ENCODE measurements around the gene FBXL20.
"Not testable (repeated sequence)": the region's sequence is repeated elsewhere in the genome, so short reads cannot be mapped to it uniquely, and the experiment has no call there.

Gene FBXL20

DNA sequence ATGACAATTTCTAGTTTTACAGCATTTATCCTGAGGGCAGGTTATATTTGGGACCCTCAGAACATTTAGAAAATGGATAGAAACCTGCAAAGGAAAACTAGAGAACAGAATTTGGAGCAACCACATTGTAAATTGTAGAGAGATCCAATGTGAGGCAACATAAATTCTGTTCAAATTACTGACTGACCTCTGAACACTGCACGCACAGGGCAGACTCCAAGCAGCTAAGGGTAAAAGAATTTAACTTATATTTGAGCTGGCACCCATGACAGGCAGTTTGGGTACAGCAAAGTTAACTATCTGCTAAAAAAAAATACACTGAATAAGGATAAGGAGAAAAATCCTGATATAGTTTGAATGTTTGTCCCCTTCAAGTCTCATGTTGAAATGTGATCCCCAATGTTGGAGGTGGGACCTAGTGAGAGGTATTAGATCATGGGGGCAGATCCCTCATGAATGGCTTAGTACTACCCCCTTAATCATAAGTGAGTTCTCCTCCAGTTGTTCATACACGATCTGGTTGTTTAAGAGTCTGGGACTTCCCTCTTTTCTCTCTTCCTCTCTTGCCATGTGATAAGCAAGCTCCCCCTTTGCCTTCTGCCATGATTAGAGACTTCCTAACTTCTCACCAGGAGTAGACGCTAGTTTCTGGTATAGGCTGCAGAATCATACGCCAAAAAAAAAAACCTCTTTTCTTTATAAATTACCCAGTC is 75.7 kb downstream of the FBXL20 start:
- no peak for DNase-seq

DNA sequence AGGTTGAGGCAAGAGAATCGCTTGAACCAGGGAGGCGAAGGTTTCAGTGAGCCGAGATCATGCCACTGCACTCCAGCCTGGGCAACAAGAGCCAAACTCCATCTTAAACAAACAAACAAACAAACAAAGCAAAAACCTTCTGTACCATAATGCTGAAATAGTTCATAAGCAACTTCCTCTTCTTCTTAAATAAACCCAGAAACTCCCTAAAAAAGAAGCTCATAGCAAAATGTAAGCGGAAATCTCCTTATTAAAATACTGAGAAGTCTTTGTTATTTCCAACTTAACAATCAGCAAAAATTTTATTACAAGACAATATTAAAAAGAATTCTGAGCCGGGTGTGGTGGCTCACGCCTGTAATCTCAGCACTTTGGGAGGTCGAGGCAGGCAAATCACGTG is 82.8 kb downstream of the FBXL20 start:
- DNase-seq = no peak

GRCh38 chr17:39306509-39307212 is 94.8 kb downstream of the FBXL20 start:
- DNase-seq = no peak

DNA sequence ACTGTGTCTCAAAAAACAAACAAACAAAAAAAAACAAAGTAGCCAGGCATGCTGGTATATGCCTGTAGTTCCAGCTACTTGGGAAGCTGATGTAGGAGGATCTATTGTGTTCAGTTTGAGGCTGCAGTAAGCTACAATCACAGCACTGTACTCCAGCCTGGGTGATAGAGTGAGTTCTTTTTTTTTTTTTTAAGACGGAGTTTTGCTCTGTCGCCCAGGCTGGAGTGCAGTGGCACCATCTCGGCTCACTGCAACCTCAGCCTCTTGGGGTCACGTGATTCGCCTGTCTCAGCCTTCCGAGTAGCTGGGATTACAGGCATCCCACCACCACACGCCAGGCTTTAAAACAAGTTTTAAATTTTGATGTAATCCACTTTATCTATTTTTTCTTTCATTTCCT is 95.4 kb downstream of the FBXL20 start:
- no peak for DNase-seq

DNA sequence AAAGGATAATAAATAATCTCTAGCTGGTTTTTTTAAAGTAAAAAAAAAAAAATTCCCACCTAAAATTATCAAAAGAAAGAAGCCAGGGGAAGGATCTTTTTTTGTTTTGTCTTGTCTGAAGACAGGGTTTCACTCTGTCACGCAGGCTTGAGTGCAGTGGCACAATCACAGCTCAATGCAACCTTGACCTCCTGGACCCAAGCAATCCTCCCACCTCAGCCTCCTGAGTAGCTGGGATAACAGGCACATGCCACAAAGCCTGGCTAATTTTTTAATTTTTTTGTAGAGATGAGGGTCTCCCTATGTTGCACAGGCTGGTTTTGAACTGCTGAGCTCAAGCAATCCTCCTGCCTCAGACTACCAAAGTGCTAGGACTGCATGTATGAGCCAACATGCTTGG is 97.2 kb downstream of the FBXL20 start:
- DNase-seq = no peak

DNA sequence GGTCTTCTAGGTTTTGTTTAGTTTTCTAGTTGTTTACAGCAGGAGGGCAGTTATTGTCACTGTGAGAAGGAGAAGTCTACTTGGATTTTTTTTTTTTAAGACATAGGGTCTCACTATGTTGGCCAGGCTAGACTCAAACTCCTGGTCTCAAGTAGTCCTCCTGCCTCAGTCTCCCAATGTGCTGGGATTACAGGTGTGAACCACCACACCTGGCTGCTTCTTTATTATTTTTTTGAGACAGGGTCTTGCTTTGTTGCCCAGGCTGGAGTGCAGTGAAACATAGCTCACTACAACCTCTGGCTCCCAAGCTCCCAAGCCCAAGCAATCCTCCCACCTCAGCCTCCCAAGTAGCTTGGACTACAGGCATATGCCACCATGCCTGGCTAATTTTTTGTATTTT is 107.4 kb downstream of the FBXL20 start:
- no peak for DNase-seq

GRCh38 chr17:39292546-39292945 is 108.9 kb downstream of the FBXL20 start:
- not testable (repeated sequence) for DNase-seq

- DNase-seq = not testable (repeated sequence)
Measured at GRCh38 chr17:39286513-39286912, 114.9 kb downstream of the FBXL20 start.

DNA sequence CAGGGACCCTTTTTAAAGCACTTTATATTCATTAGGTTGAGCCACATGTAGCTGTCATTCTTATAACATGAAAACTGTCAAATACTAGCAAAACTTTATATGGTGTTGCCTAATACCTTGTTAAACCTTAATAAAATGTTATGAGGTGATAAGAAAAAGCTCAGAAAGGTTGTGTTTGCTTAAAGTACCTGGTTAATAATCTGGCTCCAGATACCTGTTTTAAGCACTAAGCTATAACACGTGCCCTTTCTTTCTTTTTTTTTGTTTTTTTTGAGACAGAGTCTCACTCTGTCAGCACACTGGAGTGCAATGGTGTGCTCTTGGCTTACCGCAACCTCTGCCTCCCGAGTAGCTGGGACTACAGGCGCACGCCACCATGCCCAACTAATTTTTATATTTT is 116.7 kb downstream of the FBXL20 start:
- DNase-seq = no peak

GRCh38 chr17:39283896-39284295 is 117.5 kb downstream of the FBXL20 start:
- no peak for DNase-seq

GRCh38 chr17:39283098-39283497 is 118.3 kb downstream of the FBXL20 start:
- no peak for DNase-seq

DNA sequence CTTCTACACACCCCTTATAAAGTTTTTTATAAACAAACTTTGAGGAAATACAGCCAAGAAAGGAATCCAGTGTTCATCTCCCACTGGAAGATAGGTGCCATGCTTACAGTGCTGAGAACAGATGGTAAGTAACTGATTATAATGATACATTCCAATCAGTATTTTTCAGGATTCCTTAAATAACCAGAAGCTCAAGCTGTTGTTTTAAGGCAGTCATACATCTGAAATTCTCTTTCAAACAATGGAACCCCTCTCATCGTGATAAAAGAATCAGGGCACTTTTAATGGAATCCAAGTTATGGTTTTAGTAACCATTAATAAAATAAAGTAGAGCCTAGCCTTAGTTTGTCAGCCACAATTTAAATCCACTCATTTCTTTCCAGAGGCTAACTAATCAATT is 119.6 kb downstream of the FBXL20 start:
- no peak for DNase-seq

DNA sequence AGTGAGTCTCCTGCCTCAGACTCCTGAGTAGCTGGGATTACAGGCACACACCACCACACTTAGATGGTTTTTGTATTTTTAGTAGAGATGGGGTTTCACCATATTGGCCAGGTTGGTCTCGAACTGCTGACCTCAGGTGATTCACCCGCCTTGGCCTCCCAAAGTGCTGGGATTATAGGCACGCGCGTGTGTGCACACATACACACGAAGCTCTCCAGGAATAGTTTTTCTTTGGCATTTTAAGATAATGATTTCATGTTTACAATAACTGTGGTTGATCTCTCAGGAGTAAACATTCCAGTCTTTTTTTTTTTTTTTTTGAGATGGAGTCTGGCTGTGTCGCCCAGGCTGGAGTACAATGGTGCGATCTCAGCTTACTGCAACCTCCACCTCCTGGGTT is 123.2 kb downstream of the FBXL20 start:
- DNase-seq = not testable (repeated sequence)

GRCh38 chr17:39277110-39277509 is 124.3 kb downstream of the FBXL20 start:
- DNase-seq = no peak

DNA sequence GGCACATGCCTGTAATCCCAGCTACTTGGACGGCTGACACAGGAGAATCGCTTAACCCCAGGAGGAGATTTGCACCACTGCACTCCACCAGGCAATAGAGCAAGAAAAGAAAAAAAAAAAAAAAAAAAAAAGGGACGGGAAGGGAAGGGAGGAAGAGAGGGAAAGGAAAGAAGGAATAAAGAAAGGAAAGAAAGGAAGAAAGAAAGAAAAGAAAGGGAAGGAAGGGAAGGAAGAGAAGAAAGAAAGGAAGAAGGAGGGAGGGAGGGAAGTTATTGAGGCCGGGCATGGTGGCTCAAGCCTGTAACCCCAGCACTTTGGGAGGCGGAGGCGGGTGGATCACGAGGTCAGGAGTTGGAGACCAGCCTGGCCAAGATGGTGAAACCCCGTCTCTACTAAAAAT is 125.3 kb downstream of the FBXL20 start:
- no peak for DNase-seq

GRCh38 chr17:39271546-39271945 is 129.9 kb downstream of the FBXL20 start:
- no peak for DNase-seq

DNA sequence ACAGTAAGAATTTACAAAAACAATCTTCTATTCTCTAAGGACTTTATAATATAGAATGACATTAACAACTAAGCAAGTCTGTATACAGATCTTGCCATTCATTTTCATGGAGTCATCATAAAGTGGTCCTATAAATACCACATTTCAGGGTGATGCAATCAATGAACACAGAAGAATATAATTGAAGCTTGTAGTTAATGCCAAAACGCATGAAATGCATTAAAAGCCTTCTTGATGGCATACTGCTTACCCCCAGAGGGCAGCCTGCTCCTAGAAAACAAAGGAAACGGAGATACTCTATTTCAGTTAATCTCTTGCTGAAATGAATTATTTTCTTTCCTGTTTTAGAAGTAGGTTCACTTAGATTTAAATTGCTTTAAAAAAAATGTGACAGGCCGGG is 130.5 kb downstream of the FBXL20 start:
- no peak for DNase-seq

GRCh38 chr17:39264119-39264518 is 137.3 kb downstream of the FBXL20 start:
- no peak for DNase-seq

DNA sequence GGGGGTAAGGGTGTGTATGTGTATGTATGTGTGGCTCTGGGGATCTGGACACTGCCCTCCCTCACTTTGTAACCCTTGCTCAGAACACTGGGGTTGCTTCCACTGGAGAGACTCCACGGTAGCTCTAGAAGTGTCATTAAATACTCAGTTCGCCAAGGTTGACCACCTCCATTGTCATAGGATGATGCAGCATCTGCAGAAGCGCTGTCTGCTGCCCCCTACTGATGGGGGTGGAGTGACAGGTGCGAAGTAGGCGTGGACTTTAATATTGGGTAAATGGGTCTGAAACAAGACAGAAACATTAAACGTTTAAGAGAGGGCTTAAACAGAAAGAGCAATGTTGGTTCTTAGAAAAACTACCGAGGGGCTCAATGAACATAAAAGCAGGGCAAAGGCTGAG is 140.1 kb downstream of the FBXL20 start:
- peak; percentile 26 for DNase-seq

DNA sequence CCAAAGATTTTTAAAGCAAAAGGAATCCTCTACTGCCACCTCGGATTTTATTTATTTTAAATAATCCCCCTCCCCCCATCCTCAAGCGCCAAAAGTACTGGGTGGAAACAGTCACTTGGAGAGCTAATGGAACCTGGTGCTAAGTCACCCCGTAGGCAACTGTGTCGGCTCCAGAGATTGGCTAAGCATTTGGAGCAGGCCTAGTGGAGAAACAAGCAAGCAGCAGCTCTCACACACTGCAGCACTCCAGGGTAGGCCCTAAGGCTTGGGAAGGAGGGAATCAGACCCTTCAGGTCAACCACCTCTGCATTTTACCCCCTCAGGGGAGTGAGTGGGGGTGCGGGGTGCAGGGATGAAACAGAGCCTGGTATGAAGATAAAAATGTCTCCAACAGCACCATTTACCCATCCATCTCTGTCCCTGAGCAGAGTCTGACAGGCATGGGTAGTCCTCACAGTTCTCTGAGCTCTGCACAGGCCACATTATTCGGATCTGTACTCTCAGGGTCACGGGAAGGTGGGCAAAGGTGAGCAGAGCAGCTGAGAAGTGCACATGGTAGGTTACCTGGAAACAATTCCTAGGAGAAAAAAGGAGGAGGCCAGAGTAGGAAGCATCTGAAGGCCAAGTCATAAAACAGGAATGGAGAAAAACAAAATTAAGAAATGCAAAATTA is 148.5 kb downstream of the FBXL20 start:
- DNase-seq = no peak

DNA sequence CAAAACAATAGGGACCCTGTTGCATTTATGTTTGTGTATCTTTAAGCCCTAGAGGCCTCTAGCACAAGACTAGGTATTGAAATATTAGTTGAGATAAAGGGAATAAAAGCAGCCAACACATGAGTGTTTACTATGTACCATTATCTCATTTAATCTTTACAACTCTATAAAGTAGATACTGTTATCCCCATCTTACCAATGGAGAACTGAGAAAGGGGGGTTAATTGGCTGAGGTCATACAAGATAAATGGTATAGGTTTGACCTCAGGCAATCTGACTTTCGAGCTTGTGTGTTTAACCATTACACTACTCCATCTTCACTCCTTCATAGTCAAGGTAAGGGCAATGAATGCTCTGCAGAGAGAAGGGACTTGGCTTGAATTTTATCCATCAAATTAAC is 149.4 kb downstream of the FBXL20 start:
- no peak for DNase-seq

DNA sequence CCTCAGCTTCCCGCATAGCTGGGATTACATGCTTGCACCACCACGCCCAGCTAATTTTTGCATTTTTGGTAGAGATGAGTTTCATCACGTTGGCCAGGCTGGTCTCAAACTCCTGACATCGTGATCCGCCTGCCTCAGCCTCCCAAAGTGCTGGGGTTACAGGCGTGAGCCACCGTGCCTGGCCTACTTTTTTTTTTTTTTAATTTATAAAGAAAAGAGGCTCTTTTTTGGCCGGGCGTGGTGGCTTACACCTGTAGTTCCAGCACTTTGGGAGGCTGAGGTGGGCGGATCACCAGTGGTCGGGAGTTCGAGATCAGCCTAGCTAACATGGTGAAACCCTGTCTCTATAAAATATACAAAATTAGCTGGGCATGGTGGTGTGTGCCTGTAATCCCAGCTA is 151.3 kb downstream of the FBXL20 start:
- not testable (repeated sequence) for DNase-seq

DNA sequence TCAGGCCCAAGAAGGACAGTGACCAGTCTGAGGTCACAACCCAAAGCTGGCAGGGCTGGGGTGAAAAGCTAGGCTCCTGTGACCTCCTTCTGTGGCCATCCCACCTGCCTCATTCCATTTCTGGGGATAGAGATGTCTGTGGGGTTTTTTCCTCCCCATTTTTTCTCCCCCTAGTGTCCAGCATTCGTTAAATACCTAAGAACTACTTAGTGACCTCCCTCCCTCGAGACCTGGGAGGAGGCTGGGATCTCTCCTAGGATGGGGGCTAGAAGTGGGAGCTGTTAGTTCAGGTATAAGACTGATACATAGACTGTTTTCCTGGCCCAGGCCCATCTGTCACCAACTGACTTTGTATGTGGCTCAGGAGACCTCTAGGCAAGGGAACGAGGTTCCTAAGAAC is 155.2 kb downstream of the FBXL20 start:
- DNase-seq = no peak

Measured in activated CD4-positive, alpha-beta T cell treated with anti-CD3 and anti-CD28 coated beads, Interleukin-2, amount 50 U/mL, for 16 hours (primary cell).